Stimulated activated CD8-positive, alpha-beta memory T cell treated with anti-CD3 and anti-CD28 coated beads, Interleukin-12 subunit alpha, Interleukin-12 subunit beta, amount 100 ng/mL, for 24 hours (primary cell): ENCODE data around the gene NTM.

ENCODE experiments used
- DNase-seq: peaks from one replicate; pipeline ENCODE4 v3.0.0-alpha.2; 2020; ENCODE audit errors: extremely low read depth

The NTM gene

DNA sequence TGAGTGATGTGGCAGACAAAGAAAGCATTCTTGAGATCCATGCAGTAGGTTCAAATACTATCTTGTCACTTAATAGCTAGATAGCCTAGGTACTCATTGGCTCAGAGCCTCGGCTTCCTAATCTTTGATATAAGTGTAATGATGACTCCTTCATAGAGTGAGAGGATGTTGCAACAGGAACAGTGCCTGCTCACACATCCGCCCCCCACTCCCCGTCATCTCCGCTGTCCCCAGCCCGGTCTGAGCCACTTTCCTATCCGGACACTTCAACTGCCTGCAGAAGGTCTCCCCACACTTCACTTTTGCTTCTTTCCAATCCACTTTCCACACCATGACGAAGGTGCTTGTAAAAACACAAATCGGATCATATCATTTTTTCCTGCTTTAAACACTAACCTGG, 128.8 kb downstream of the NTM start:
- DNase-seq, result no peak

- DNase-seq, result no peak
These were observed 132.6 kb downstream of the NTM start for GRCh38 chr11:131503017-131503416.

DNA sequence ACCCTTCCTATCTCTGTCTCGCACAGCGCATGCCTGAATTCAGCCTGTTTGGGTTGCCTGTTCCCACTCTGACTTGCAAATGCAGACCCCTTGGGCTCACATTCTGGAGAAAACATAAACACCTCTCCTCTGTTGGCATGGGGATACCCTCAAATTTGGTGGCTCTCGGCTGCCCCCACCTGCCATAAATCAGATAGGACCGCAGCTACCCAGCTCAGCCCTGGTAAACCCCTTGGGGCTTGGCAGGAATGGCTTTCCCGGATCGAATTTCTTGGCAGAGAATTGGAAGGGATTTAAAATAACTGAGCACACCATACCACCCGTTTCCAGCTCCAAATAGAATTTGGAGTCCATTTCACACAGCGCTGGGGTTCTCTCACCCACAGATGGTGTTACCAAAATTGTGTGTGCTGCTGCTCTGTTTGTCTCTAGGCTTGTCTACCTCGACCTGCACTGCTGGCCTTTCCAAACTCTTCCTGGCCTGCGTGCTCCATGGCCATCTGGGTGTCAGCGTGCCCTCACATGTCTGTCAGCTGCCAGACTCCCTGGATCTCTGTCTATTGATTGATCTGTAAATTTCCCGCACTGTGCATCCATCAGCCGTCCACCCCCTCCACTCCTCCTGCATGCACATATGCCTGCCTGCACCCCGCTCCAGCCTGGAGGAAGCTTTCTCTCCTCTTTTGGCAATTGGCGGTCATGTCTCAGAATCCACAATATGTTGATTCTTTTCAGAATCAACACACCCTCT, 134.0 kb downstream of the NTM start:
- no peak for DNase-seq

DNA sequence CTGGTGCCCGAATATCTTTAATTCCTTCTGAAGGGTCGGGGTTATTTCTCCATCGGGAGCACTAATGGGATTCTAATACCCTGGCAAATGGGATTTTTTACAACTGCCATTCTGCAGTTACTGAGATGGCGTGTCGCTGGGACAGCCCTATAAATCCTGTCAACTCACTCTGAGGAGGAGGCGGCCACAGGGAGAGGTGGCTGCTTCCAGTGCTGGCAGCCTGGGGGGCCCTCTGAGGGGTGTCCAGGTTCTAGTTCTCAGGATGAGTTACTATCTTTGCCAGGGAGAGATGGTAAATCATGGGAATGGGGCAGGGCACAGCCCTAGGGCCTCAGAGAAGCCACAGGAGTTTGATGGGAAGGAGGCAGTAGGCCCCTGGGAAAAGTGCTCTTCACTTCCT, 135.9 kb downstream of the NTM start:
- no peak for DNase-seq

DNA sequence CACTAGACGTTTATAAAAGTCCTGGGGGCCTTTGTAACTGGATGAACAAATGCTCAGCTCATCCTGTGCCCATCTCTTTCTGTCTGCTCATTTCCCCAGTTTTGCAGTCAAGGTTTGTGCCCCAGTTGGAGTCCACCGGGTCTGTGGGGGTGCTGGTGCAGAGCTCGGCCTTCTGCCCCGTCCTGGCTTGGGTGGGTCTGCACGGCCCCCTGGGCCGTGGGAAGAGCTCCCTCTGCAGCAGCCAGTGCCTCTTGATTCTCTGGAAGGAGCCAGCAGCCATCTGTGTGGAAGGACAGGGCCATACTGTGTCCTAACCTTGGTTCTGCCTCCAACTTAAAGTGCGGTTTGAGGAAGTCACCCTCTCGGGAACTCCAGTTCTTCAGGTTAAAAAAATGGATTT, 140.2 kb downstream of the NTM start:
- no peak for DNase-seq

- no peak for DNase-seq
These were observed 141.4 kb downstream of the NTM start for GRCh38 chr11:131511794-131512193.

DNA sequence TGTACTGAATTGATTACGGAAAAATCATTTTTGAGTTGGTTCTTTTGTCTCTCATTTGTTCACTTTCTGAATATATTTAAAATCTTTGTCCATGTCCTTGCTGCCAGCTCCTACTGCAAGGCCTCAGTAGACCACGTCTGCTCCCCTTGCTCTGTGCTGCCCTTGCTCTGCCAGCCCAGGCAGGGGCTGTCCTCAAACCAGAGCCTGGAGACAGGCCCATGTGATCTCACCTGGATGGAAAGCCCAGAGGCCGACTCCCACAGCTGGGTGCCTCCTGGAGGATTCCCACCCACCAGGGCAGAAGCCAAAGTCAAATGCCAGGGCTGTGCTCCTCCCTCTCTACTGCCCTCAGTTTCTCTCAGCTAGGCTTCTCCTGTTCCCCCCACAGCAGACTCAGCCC, 141.8 kb downstream of the NTM start:
- DNase-seq, result no peak

DNA sequence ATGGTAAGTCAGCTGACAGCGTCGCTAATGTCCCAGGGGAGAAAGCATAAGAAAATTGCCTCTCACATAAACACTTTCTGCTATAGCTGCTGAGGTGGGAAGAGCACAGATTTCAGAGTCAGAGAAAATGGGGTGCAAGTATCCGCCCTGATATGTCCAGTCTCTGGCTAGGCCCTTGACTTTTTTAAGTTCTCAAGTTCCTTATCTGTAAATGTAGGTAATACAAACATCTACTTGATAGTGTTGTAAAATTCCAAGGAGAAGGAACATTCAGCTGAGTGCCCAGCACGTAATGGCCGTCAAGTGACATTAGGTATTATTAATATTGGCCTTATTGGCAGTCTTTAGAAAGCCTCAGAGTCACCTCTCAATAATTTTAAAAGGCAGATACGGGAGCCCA, 143.6 kb downstream of the NTM start:
- DNase-seq, result no peak

- DNase-seq, result no peak
These were observed 148.0 kb downstream of the NTM start for GRCh38 chr11:131518305-131518838.

DNA sequence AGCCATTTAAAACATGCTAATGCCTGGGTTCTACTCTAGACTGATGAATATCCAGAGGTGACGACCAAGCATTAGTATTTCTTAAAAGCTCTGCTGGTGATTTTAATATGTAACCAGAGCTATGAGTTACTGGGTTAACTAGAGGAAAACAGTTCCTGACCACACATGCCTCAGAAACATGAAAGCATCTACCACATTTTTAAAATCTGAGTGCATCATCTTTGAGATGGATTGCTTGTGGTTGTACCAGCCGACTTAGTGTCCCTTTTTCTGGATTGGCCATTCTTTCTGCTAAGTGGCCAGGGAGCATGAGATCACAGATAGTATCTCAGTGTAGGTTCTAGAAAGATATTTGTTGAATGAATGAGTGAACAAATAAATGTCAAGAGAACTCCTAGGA, 152.4 kb downstream of the NTM start:
- no peak for DNase-seq

GRCh38 chr11:131530407-131530806, 160.0 kb downstream of the NTM start:
- no peak for DNase-seq

GRCh38 chr11:131533149-131533548, 162.7 kb downstream of the NTM start:
- DNase-seq, result no peak

DNA sequence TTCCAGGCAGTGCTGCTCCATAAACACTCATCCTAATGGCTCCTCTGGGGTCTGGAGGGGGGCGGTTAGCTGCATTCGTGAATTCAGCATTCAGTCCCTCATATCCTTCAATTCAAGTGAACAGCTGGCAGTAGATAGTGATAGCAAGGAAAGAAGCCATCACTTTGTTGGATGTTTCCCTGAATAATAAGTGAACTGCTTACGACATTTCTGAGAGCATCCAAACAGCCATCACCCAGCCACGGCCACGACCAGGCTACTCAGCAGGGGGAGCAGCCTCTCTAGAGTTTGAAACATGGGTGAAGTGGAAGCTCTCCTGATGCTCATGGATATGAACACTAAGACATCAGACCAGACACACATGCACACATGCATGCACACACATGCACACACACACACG, 163.6 kb downstream of the NTM start:
- no peak for DNase-seq

DNA sequence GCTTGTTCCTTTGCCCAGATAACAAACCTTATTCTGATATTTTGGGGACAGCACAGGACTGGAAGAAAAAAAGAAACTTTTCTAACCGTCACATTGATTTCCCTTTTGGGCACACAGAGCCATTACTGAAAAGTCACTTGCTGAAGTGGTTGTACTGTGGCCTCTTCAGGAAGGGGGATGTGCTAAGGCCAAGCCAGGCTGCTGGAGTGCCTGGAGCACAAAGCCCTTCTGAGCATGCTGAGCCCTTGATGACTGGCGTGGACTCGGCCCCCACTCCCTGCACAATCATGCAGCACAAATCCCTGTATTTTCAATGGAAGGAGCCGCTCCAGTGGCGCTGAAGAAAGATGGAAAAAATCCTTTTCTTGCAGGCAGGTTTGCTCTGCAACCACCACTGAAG, 164.2 kb downstream of the NTM start:
- no peak for DNase-seq

DNA sequence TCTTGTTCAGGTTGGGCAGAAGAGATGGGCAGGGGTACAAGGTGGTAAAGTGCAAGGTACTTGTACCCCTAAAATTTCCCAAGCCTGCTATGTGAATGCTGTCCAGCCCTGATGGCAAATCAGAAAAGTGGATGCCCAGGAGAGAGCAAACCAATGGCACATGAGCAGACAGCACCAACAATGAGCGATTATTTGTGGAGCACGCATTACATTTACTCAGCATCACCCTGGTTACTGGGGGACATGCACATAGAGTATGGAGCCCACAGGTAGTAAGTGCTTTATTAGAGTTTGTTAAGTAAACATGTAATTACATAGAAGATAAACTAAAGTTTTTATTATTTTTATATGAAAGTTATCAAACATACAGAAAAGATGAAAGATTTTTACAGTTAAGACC, 165.7 kb downstream of the NTM start:
- DNase-seq, result no peak

GRCh38 chr11:131537196-131537595, 166.8 kb downstream of the NTM start:
- no peak for DNase-seq

- no peak for DNase-seq
These were observed 167.3 kb downstream of the NTM start for GRCh38 chr11:131537748-131538147.

GRCh38 chr11:131538322-131538721, 167.9 kb downstream of the NTM start:
- no peak for DNase-seq

GRCh38 chr11:131540676-131541075, 170.3 kb downstream of the NTM start:
- DNase-seq, result no peak

GRCh38 chr11:131543389-131544025, 173.1 kb downstream of the NTM start:
- DNase-seq, result no peak

- no peak for DNase-seq
These were observed 174.2 kb downstream of the NTM start for GRCh38 chr11:131544591-131544990.

GRCh38 chr11:131546218-131546895, 175.9 kb downstream of the NTM start:
- DNase-seq, result no peak

- no peak for DNase-seq
These were observed 178.7 kb downstream of the NTM start for GRCh38 chr11:131549099-131549498.
